Prostate gland (tissue), 2 donors: Measurements from ENCODE around the gene CHDH. TPM values are rescaled to one million over a fixed set of nuclear protein-coding genes. Genes with fewer than 3 reads are reported as not detected.

Source experiments
- DNase-seq: peaks from one replicate; pipeline ENCODE4 v3.0.0-alpha.2; 2019; ENCODE audit warnings: low spot score
- H3K27ac ChIP-seq, 2 donors: fragments of 200-600 bp; sonication (generic); 2 replicates each; pipeline ENCODE4 v1.5.1; 2017 to 2019
- H3K27me3 ChIP-seq: fragments of 200-600 bp; sonication (generic); replicated peaks from 2 replicates; pipeline ENCODE4 v1.5.1; 2019; ENCODE audit not compliant: insufficient read depth
- H3K36me3 ChIP-seq, 2 donors: fragments of 200-600 bp; sonication (generic); 1 replicate in 1 of 2; 2 replicates in 1 of 2; pipeline versions ENCODE4 v1.5.1 to v1.8.1; 2017 to 2019
- H3K4me1 ChIP-seq: fragments of 200-600 bp; sonication (generic); replicated peaks from 2 replicates; pipeline ENCODE4 v1.5.1; 2019
- H3K4me3 ChIP-seq, 2 donors: fragments of 200-600 bp; sonication (generic); 2 replicates each; pipeline ENCODE4 v1.5.1; 2017 to 2019
- H3K9me3 ChIP-seq: fragments of 200-600 bp; sonication (generic); 2 replicates; pipeline ENCODE4 v1.5.1; 2017
- CTCF ChIP-seq, 4 experiments: fragments of 200-600 bp in 2 of 4; fragments of 450-650 bp in 2 of 4; sonication (generic) in 2 of 4; IDR thresholded peaks; 1 replicate in 3 of 4; 2 replicates in 1 of 4; pipeline ENCODE4 v1.5.1; 2016 to 2019; ENCODE audit warnings: antibody characterized with exemption in 4 of 4, mild to moderate bottlenecking in 2 of 4, moderate library complexity in 2 of 4
- POLR2A ChIP-seq: fragments of 450-650 bp; IDR thresholded peaks from one replicate; pipeline ENCODE4 v1.6.1; 2016; ENCODE audit warnings: antibody characterized with exemption, mild to moderate bottlenecking
- POLR2AphosphoS5 ChIP-seq: sonication (generic); formaldehyde crosslinking; IDR thresholded peaks from one replicate; pipeline ENCODE4 v1.6.1; 2017; ENCODE audit warnings: antibody characterized with exemption
- WGBS: methylation state at CpG from one replicate; pipeline ENCODE4 v1.1.5; 2018; 5-methylcytosine and 5-hydroxymethylcytosine counted together
- intact Hi-C: fragments of 100-400 bp; cut with DNase I; formaldehyde crosslinking; loops from one replicate; pipeline ENCODE4 v1.14.2; 2022
- total RNA-seq, 2 donors: library from RNA; depleted of rRNA; stranded (reverse); fragments of >200 nt; gene quantifications; one replicate each; pipeline ENCODE4 v1.1.0, GENCODE V29; 2016

Gene CHDH
- total RNA-seq, 2 donors from 2014 or later: 40.2 to 43.9 TPM

- TF ChIP-seq CTCF (IDR thresholded peaks at IDR 0.05): no peak
- no peak for TF ChIP-seq POLR2AphosphoS5
- TF ChIP-seq POLR2A: no peak
- Histone ChIP-seq H3K4me3 (no peak overlapping the region), H3K27me3 (no peaks in the 10 kb centered on the region), H3K36me3 (no peaks in the 10 kb centered on the region), H3K4me1 (no peaks in the 10 kb centered on the region), H3K9me3 (no peaks in the 10 kb centered on the region), H3K27ac (no peak overlapping the region)
- DNase-seq: no peak
- intact Hi-C loops: no loop called here
- whole genome bisulfite sequencing: 87% methylated on average over 7 of the region's 7 CpGs
Measured at GRCh38 chr3:53791317-53791716, 54.9 kb downstream of the CHDH start.

DNA sequence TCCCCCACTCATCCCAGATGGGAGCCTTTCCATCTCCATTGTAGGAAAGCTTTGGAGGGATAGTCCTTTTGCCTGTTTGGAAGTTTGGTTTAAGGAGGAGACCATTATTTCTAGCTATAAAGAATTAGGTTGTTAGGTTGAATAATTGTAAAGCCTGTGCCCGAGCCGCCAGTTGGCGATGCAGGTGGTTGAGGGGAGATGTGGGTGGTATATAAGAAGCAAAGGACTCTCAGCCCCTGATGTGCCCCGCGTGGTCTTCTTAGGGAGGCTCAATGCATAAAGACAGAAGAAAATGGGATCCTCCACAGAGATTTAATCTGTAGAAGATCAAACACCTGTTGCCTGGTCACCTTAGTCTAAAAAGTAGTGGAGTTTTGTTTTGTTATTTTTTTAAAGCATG, 55.7 kb downstream of the CHDH start:
- no peak for DNase-seq
- H3K36me3 ChIP-seq: no peaks in the 10 kb centered on the region
- H3K27me3 ChIP-seq: no peaks in the 10 kb centered on the region
- TF ChIP-seq POLR2A (no peak), POLR2AphosphoS5 (no peak), CTCF (IDR thresholded peaks at IDR 0.05) (no peak)
- no peak overlapping the region for H3K27ac ChIP-seq
- intact Hi-C loops: no loop called here
- 89% methylated on average over 5 of the region's 5 CpGs for WGBS
- H3K4me1 ChIP-seq: no peaks in the 10 kb centered on the region
- H3K4me3 ChIP-seq: no peak overlapping the region
- H3K9me3 ChIP-seq: no peaks in the 10 kb centered on the region

- no peak for TF ChIP-seq CTCF (IDR thresholded peaks at IDR 0.05)
- no peak for TF ChIP-seq POLR2AphosphoS5
- TF ChIP-seq POLR2A: no peak
- Histone ChIP-seq H3K27me3 (no peaks in the 10 kb centered on the region), H3K4me3 (no peak overlapping the region), H3K9me3 (no peaks in the 10 kb centered on the region), H3K36me3 (no peaks in the 10 kb centered on the region), H3K4me1 (no peaks in the 10 kb centered on the region), H3K27ac (no peak overlapping the region)
- no peak for DNase-seq
- intact Hi-C loops: no loop called here
- 85% methylated on average over 16 of the region's 16 CpGs for WGBS
Measured at GRCh38 chr3:53789459-53789858, 56.8 kb downstream of the CHDH start.

DNA sequence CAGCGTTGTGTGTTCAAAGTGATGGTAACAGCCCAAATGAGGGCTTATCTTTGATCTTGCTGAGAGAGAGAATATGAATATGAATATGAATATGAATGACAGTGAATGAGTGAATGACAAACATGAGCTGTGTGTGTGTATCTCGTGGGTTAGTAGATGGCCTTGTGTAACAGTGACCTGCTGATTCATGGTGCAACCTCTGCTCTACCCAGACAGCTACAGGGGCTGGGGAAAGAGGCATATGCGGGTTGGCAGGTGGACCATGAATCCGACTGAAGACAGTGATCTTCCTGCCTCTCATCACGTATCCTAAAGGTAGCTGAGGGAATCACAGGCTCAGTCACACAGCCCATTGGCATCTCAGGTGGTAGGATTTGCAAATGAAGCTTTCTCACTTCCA, 58.2 kb downstream of the CHDH start:
- intact Hi-C loops: no loop called here
- WGBS: 87% methylated on average over 5 of the region's 5 CpGs
- no peak for DNase-seq
- Histone ChIP-seq H3K36me3 (no peaks in the 10 kb centered on the region), H3K4me3 (no peak overlapping the region), H3K27me3 (no peaks in the 10 kb centered on the region), H3K4me1 (no peaks in the 10 kb centered on the region), H3K9me3 (no peaks in the 10 kb centered on the region), H3K27ac (no peak overlapping the region)
- TF ChIP-seq CTCF (IDR thresholded peaks at IDR 0.05) (no peak), POLR2A (no peak), POLR2AphosphoS5 (no peak)

DNA sequence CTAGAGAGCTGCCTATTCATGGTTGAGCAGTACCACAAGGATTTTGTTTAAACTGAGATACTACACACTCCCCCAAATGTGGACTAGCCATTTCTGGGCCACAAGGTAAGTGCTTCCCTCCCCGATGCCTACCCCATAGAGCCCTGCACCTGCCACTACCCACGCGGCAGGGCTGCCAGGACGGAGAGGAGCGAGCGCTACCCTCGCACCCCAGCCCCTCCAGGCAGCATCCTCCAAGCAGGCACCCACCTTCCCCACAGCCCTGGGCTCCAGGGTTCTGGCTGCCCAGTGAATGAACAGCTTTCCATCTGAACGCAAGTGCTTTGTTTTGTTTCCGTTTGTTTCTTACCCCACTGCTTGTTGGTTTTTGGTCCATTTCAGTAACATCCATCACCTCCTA, 59.2 kb downstream of the CHDH start:
- Histone ChIP-seq H3K4me1 (no peaks in the 10 kb centered on the region), H3K27ac (no peak overlapping the region), H3K4me3 (no peak overlapping the region), H3K36me3 (no peaks in the 10 kb centered on the region), H3K27me3 (no peaks in the 10 kb centered on the region), H3K9me3 (no peaks in the 10 kb centered on the region)
- 87% methylated on average over 9 of the region's 9 CpGs for WGBS
- intact Hi-C loops: no loop called here
- no peak for DNase-seq
- no peak for TF ChIP-seq CTCF (IDR thresholded peaks at IDR 0.05)
- TF ChIP-seq POLR2A: no peak
- TF ChIP-seq POLR2AphosphoS5: no peak
